K562 (cell line): Measurements from ENCODE around the gene OLIG3. TPM values are rescaled to one million over a fixed set of nuclear protein-coding genes. Genes with fewer than 3 reads are reported as not detected.

ENCODE experiments used
- ATAC-seq: fragments of 200-7000 bp; cut with Tn5 transposase; 3 replicates; pipeline ENCODE4 v1.9.1; 2020; ENCODE audit warnings: moderate library complexity
- BruUV-seq: library from RNA; stranded (reverse); fragments of 400-500 nt; replicated peaks from 2 replicates; lab custom pipeline; 2021; lab: Mats Ljungman, UMichigan
- CTCF ChIA-PET: fragments of 300-600 bp; formaldehyde crosslinking; extraction: SDS; loops from one replicate; lab custom pipeline; 2021; ENCODE audit warnings: low intra/inter-chr PET ratio; lab: Yijun Ruan, JAX
- POLR2A ChIA-PET: fragments of 300-600, 350-650 bp; sonication (Branson Sonifier 250); formaldehyde crosslinking; extraction: SDS; loops from one replicate; lab custom pipeline; 2021; ENCODE audit warnings: antibody characterized with exemption, inconsistent platforms; lab: Yijun Ruan, JAX
- DNase-seq, 4 experiments: peaks; one replicate each; pipeline versions ENCODE4 v3.0.0 to v3.0.0-alpha.2; 2011 to 2018; ENCODE audit warnings: low spot score in 3 of 4, mixed read lengths in 3 of 4; ENCODE audit errors: extremely low read depth in 1 of 4
- FAIRE-seq: peaks from 2 replicates; lab custom pipeline; 2011; peaks lifted over from hg19 to GRCh38; lab: Jason Lieb, UNC
- H2AFZ ChIP-seq: 2 replicates; pipeline ENCODE4 v1.6.0; 2011; ENCODE audit warnings: low read depth, low read length, control low read depth, inconsistent platforms
- H3K27ac ChIP-seq: fragments of 200-600 bp; 3 replicates; pipeline ENCODE4 v1.8.0; 2011; ENCODE audit warnings: low read depth, mild to moderate bottlenecking, control low read depth, inconsistent platforms, low read length, moderate library complexity, mixed read lengths; ENCODE audit errors: extremely low read depth
- H3K27me3 ChIP-seq, 2 experiments: fragments of 300-600 bp in 1 of 2; 2 replicates in 1 of 2; 3 replicates in 1 of 2; pipeline versions ENCODE4 v1.6.0 to v1.8.0; 2011; ENCODE audit warnings: inconsistent platforms in 2 of 2, low read length in 2 of 2, mild to moderate bottlenecking in 1 of 2, mixed read lengths in 1 of 2, moderate library complexity in 1 of 2; ENCODE audit not compliant: control insufficient read depth in 2 of 2, insufficient read depth in 2 of 2
- H3K36me3 ChIP-seq: fragments of 300-600 bp; 3 replicates; pipeline ENCODE4 v1.8.0; 2011; ENCODE audit warnings: mild to moderate bottlenecking, low read length, inconsistent platforms; ENCODE audit not compliant: control insufficient read depth, insufficient read depth
- H3K4me1 ChIP-seq, 2 experiments: fragments of 200-600 bp in 1 of 2; replicated peaks in 1 of 2; 2 replicates in 1 of 2; 3 replicates in 1 of 2; pipeline versions ENCODE4 v1.5.1 to v1.8.0; 2011; ENCODE audit warnings: inconsistent platforms in 2 of 2, low read length in 2 of 2, mild to moderate bottlenecking in 1 of 2, mixed read lengths in 1 of 2, moderate library complexity in 1 of 2; ENCODE audit not compliant: control insufficient read depth in 2 of 2, insufficient read depth in 2 of 2
- H3K4me2 ChIP-seq: 2 replicates; pipeline ENCODE4 v1.6.1; 2011; ENCODE audit warnings: low read length, control low read depth, inconsistent platforms, mixed read lengths; ENCODE audit not compliant: insufficient read depth
- H3K4me3 ChIP-seq: fragments of 200-600 bp; sonication (generic), shearing (Covaris generic); 2 replicates; pipeline ENCODE4 v1.5.1; 2016; ENCODE audit warnings: control low read depth, inconsistent platforms
- H3K79me2 ChIP-seq: fragments of 200-600 bp; 3 replicates; pipeline ENCODE4 v1.8.0; 2011; ENCODE audit warnings: low read length, inconsistent platforms; ENCODE audit not compliant: control insufficient read depth, insufficient read depth
- H3K9ac ChIP-seq, 2 experiments: 2 replicates each; pipeline versions ENCODE4 v1.6.0 to v1.6.1; 2011; ENCODE audit warnings: low read depth in 2 of 2, low read length in 2 of 2, control low read depth in 1 of 2, inconsistent platforms in 1 of 2, mild to moderate bottlenecking in 1 of 2, mixed read lengths in 1 of 2; ENCODE audit not compliant: insufficient read depth in 1 of 2
- H3K9me1 ChIP-seq: one replicate; pipeline ENCODE4 v1.6.0; 2011; ENCODE audit warnings: inconsistent platforms, mild to moderate bottlenecking, low read length, moderate library complexity; ENCODE audit not compliant: control insufficient read depth, insufficient read depth
- H3K9me3 ChIP-seq: replicated peaks from 2 replicates; pipeline ENCODE4 v1.5.1; 2011; ENCODE audit warnings: low read depth, low read length, inconsistent platforms; ENCODE audit not compliant: control insufficient read depth, insufficient read depth
- H4K20me1 ChIP-seq: replicated peaks from 2 replicates; pipeline ENCODE4 v1.6.1; 2011; ENCODE audit warnings: low read length, inconsistent platforms, mixed read lengths; ENCODE audit not compliant: control insufficient read depth, insufficient read depth
- C11orf30 ChIP-seq: fragments of 450-650 bp; IDR thresholded peaks from 2 replicates; pipeline ENCODE4 v1.6.1; 2016; ENCODE audit warnings: low read depth, mild to moderate bottlenecking
- ELF1 ChIP-seq: fragments of 200-800 bp; sonication (Bioruptor generic); IDR thresholded peaks from 2 replicates; pipeline ENCODE4 v1.6.1; 2016; ENCODE audit warnings: missing genetic modification characterization, missing compliant biosample characterization
- GTF2A2 ChIP-seq: IDR thresholded peaks from 2 replicates; pipeline ENCODE4 v1.6.1; 2016; ENCODE audit warnings: mild to moderate bottlenecking, missing genetic modification characterization, missing compliant biosample characterization
- IFI16 ChIP-seq: fragments of 250-450 bp; sonication (Bioruptor Pico); IDR thresholded peaks from 2 replicates; pipeline ENCODE4 v2.1.2; 2022; ENCODE audit warnings: mild to moderate bottlenecking, inconsistent platforms
- NRF1 ChIP-seq, 2 experiments: fragments of 450-650 bp; IDR thresholded peaks in 1 of 2; conservative IDR thresholded peaks in 1 of 2; 2 replicates each; pipeline ENCODE4 v1.6.1; 2014; ENCODE audit warnings: mild to moderate bottlenecking in 2 of 2
- POLR2AphosphoS5 ChIP-seq: IDR thresholded peaks from 2 replicates; pipeline ENCODE4 v1.6.1; 2011; ENCODE audit warnings: mild to moderate bottlenecking, low read depth, low read length, moderate library complexity; ENCODE audit not compliant: control insufficient read depth, insufficient read depth
- PPARD ChIP-seq: fragments of 250-450 bp; sonication (Bioruptor Pico); IDR thresholded peaks from 2 replicates; pipeline ENCODE4 v1.8.0; 2022; ENCODE audit warnings: inconsistent platforms, mild to moderate bottlenecking, moderate library complexity
- SREBF2 ChIP-seq: sonication (generic); formaldehyde crosslinking; IDR thresholded peaks from 2 replicates; pipeline ENCODE4 v1.4.0; 2020; ENCODE audit warnings: mild to moderate bottlenecking, missing genetic modification reagents
- SRSF7 ChIP-seq: fragments of 200-400 bp; formaldehyde crosslinking; optimal IDR thresholded peaks from 2 replicates; pipeline ENCODE3; 2017; ENCODE audit warnings: mild to moderate bottlenecking, low read depth, low read length
- TAL1 ChIP-seq: fragments of 450-650 bp; IDR thresholded peaks from 2 replicates; pipeline ENCODE4 v1.6.1; 2016; ENCODE audit warnings: mild to moderate bottlenecking
- TBP ChIP-seq: optimal IDR thresholded peaks from 2 replicates; pipeline ENCODE3; 2011; ENCODE audit warnings: low read depth, low read length, improper control_type of control experiment
- TOE1 ChIP-seq, 2 experiments: fragments of 450-650 bp in 1 of 2; sonication (generic) in 1 of 2; formaldehyde crosslinking in 1 of 2; IDR thresholded peaks; 2 replicates each; pipeline versions ENCODE4 v1.7.1 to v1.8.0; 2016 to 2022; ENCODE audit warnings: borderline replicate concordance in 2 of 2, mild to moderate bottlenecking in 2 of 2, antibody characterized with exemption in 1 of 2, inconsistent platforms in 1 of 2, low read depth in 1 of 2, missing genetic modification reagents in 1 of 2, moderate library complexity in 1 of 2
- WGBS: fragments of 100-300 bp; shearing (Covaris generic); methylation state at CpG from one replicate; pipeline ENCODE4 v1.1.6; 2016; ENCODE audit warnings: low coverage, mixed read lengths; ENCODE audit not compliant: insufficient coverage; ENCODE audit errors: missing lambda C conversion rate; 5-methylcytosine and 5-hydroxymethylcytosine counted together
- in situ Hi-C: fragments of 300-500 bp; cut with MboI; formaldehyde crosslinking; loops from 4 replicates; pipeline ENCODE4 v1.15.0; 2018; ENCODE audit warnings: inconsistent platforms, mixed read lengths
- intact Hi-C: fragments of 100-400 bp; cut with micrococcal nuclease; formaldehyde crosslinking; loops from 2 replicates; pipeline ENCODE4 v1.14.2; 2022
- polyA plus RNA-seq, 8 experiments: library from polyadenylated mRNA; depleted of rRNA in 4 of 8; stranded (reverse) in 5 of 8; unstranded in 3 of 8; fragments of >200 nt; fragmentation: Nextera tagmentation in 2 of 8; fragmentation: Illumina TruSeq in 1 of 8; extraction: Ambion mirVana in 2 of 8; extraction: Trizol in 1 of 8; gene quantifications; 2 replicates each; pipeline versions ENCODE4 v1.2.1 to v1.2.3, GENCODE V29; 2011 to 2014; ENCODE audit warnings: inconsistent platforms in 1 of 8, missing spikeins in 1 of 8
- total RNA-seq, 7 experiments: library from RNA; depleted of rRNA in 6 of 7; stranded (reverse); fragments of >200 nt in 6 of 7; fragmentation: Illumina TruSeq in 2 of 7; extraction: Trizol in 2 of 7; gene quantifications; 2 replicates each; pipeline versions ENCODE4 v1.2.1 to v1.2.3, GENCODE V29; 2011 to 2021; ENCODE audit warnings: low replicate concordance in 1 of 7
- TF ChIP-seq, protein P1 (sequence below): fragments of 250-450 bp; sonication (Bioruptor Pico); IDR thresholded peaks from 2 replicates; pipeline ENCODE4 v1.9.0; 2021; ENCODE audit warnings: mild to moderate bottlenecking

Gene OLIG3
- total and polyA plus RNA-seq, 9 of the 15 experiments (the other 6 are each of a cell fraction or from before 2014, with no cell fraction given) = not detected

DNA sequence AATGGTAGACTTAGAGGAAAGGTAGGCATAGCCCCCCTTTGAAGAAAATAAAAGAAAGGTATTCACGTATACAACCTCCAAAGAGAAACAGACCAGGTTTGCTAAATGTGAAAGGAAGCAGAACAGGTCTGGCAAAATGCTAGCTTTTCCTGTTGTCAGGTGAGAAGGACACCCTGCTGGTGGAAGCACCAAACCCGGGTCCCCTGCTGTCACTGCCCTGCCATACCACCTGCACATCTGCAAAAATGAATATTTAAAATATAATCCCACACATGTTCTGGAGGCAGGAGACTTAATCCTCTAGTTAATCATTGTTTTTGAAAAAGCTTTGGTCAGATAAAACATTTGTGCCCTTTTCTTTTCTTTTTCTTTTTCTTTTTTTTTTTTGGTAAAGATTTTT lies 48.9 kb upstream of the OLIG3 start:
- no peaks in the 10 kb centered on the region for H4K20me1 ChIP-seq
- POLR2A ChIA-PET = no interaction called here
- no peak for FAIRE-seq
- H3K79me2 ChIP-seq = no peaks in the 10 kb centered on the region
- no peak overlapping the region for H3K4me3 ChIP-seq
- no peak overlapping the region for H3K4me2 ChIP-seq
- H3K36me3 ChIP-seq = no peaks in the 10 kb centered on the region
- no peak overlapping the region for H3K27ac ChIP-seq
- ATAC-seq = no peak
- intact Hi-C loops (no loop called here), in situ Hi-C loops (no loop called here)
- H3K4me1 ChIP-seq = no peaks in the 10 kb centered on the region
- H2AFZ ChIP-seq = no peak overlapping the region
- no peaks in the 10 kb centered on the region for H3K9me1 ChIP-seq
- no peak overlapping the region for H3K9ac ChIP-seq
- CTCF ChIA-PET = no interaction called here
- DNase-seq = no peak
- no peak for TF ChIP-seq TOE1 (IDR thresholded peaks at IDR 0.05; ENCODE audit: borderline replicate concordance)
- TF ChIP-seq TOE1 (CRISPR knock-in tag; IDR thresholded peaks at IDR 0.05; ENCODE audit: borderline replicate concordance, low read depth) = no peak
- no peak for TF ChIP-seq NRF1 (conservative IDR thresholded peaks at IDR 0.05 in 1 of 2, IDR thresholded peaks at IDR 0.05 in 1 of 2)
- TF ChIP-seq IFI16 (CRISPR knock-in tag) = no peak
- TF ChIP-seq, protein P1, sequence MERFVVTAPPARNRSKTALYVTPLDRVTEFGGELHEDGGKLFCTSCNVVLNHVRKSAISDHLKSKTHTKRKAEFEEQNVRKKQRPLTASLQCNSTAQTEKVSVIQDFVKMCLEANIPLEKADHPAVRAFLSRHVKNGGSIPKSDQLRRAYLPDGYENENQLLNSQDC (CRISPR knock-in tag) = no peak
- TF ChIP-seq ELF1 (tag) = no peak
- TF ChIP-seq C11orf30 = no peak
- no peak for TF ChIP-seq GTF2A2 (tag)
- no peak for TF ChIP-seq PPARD
- no peak for TF ChIP-seq TAL1
- no peak for TF ChIP-seq SRSF7
- TF ChIP-seq SREBF2 (CRISPR knock-in tag) = no peak
- TF ChIP-seq POLR2AphosphoS5 = no peak
- TF ChIP-seq TBP = no peak
- no TSS peak for BruUV-seq
- 2% methylated on average over 2 of the region's 2 CpGs for WGBS
- no peaks in the 10 kb centered on the region for H3K27me3 ChIP-seq
- no peaks in the 10 kb centered on the region for H3K9me3 ChIP-seq
